ENCODE measurements around the gene MEGF8.

Gene MEGF8

DNA sequence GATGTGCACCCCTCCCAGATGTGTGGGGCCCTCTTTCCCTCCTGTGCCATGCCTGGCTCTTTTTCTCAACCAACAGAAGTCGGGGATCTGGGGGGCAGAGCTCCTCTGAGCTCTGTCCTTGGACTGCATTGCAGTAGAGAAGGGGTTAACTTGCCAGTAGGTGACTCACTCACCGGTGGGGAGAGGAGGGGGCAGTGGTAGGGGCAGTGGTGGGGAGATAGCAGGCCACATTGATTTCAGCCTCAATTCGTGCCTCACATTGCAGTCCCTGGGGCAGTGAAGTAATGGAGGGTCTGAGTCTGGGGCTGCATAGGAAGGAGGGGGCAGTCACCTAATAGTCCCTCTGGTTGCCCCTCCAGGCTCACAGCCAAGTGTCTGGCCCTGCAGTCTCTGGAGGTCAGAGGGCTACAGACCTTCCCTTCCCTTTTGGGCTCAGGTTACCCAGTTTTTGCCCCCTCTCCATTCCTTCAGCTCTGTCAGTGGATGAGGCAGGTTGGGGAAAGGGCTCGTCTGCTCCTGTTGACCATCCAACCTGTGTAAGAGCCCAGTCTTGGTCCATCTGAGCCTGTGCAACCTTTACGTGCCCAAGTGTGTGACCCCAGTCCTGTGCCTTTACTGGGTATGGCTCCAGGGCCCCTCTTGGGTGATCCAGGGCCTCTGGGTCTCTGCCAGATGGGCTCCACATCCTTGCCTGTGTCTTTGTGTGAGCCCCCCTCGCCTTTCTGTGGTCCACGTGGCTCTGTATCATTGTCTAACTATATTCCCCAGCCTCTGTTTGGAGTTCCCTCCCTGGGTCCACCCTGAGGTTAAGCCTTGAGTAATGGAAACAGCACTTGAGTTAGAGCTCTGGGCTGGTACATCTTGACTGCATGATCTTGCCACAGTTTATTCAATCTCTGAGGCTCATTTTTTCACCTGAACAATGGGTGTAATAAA, 43.3 kb upstream of the MEGF8 start:
- TF ChIP-seq TAF1 (IDR thresholded peaks at IDR 0.05; ENCODE audit: borderline replicate concordance, insufficient read depth, low read length) (no peak), POLR2AphosphoS5 (IDR thresholded peaks at IDR 0.05; ENCODE audit: low read depth, low read length) (0 out of 2 replicates have a peak, but pooled peaks have one; percentile 17)

DNA sequence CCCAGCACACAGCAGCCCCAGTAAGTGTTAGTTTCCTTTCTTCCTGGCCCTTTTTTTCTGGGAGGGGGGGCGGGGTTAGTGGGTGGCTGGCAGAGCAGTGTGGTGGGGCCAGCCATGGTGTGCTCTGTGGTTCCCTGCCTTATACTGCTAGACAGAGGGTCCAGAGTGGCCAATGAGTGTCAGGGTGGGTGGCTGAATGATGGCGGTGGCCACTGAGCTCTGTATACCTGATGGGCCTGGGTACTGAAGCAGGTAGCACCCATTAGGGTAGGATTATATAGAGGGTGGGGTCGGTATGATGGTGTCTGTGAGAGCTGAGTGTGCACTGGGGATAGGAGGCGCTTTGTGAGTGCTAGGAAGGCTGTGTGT, 42.6 kb upstream of the MEGF8 start:
- no peak for TF ChIP-seq FOXP2 (optimal IDR thresholded peaks at IDR 0.05; ENCODE audit: borderline replicate concordance, extremely low read depth, extremely low read length, insufficient read depth)
- TF ChIP-seq, protein P1, sequence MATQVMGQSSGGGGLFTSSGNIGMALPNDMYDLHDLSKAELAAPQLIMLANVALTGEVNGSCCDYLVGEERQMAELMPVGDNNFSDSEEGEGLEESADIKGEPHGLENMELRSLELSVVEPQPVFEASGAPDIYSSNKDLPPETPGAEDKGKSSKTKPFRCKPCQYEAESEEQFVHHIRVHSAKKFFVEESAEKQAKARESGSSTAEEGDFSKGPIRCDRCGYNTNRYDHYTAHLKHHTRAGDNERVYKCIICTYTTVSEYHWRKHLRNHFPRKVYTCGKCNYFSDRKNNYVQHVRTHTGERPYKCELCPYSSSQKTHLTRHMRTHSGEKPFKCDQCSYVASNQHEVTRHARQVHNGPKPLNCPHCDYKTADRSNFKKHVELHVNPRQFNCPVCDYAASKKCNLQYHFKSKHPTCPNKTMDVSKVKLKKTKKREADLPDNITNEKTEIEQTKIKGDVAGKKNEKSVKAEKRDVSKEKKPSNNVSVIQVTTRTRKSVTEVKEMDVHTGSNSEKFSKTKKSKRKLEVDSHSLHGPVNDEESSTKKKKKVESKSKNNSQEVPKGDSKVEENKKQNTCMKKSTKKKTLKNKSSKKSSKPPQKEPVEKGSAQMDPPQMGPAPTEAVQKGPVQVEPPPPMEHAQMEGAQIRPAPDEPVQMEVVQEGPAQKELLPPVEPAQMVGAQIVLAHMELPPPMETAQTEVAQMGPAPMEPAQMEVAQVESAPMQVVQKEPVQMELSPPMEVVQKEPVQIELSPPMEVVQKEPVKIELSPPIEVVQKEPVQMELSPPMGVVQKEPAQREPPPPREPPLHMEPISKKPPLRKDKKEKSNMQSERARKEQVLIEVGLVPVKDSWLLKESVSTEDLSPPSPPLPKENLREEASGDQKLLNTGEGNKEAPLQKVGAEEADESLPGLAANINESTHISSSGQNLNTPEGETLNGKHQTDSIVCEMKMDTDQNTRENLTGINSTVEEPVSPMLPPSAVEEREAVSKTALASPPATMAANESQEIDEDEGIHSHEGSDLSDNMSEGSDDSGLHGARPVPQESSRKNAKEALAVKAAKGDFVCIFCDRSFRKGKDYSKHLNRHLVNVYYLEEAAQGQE (IDR thresholded peaks at IDR 0.05; ENCODE audit: insufficient read depth in 1 of 2, low read depth in 2 of 2, low read length in 2 of 2), result no peak
- TF ChIP-seq TAF1 (IDR thresholded peaks at IDR 0.05; ENCODE audit: borderline replicate concordance, insufficient read depth, low read length), result no peak
- no peak for TF ChIP-seq SIN3A (IDR thresholded peaks at IDR 0.05; ENCODE audit: borderline replicate concordance, insufficient read depth, low read length)
- no peak for TF ChIP-seq POLR2AphosphoS5 (IDR thresholded peaks at IDR 0.05; ENCODE audit: low read depth, low read length)

DNA sequence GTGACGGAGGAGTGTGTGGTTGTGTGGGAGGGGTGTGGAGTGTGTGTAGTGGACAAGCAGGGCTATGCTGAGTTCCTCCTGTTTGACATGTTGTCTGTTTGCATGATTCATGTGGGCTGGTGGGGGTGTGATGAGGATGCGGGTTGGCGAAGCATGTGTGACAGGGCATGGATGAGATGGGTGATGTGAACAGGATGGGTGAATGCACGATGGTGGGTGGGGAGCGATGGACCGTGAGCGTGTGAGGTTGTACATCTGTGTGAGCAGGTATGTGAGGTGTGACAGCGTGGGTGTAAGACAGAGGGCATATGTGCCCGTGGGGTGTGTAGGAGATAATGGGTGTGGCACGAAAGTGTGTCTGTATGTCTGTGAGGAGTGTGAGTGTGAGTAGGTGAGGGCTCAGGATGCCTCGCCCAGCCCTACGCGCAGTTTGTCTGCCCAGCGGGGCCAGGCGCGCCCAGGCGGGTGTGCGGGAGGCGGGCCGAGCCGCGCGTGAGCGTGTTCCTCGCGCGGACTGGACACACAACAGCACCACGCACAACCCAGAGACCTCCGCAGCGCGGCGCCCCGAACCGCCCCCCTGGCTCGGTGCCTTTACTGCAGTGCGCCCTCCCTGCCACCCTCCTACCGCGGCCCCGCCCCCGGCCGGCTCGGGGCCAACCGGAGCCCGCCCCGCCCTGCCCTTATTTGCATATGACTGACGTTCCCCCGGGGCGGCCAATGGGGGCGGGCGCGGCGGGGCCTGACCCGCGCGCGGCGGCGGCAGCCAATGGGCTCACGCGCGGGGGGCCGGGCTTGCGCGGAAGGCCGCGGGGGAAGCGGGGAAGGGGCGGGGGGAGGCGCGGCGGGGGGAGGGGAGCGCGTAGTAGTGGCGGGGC, 42.0 kb upstream of the MEGF8 start:
- TF ChIP-seq FOXP2 (optimal IDR thresholded peaks at IDR 0.05; ENCODE audit: borderline replicate concordance, extremely low read depth, extremely low read length, insufficient read depth) (no peak), POLR2AphosphoS5 (IDR thresholded peaks at IDR 0.05; ENCODE audit: low read depth, low read length) (peak; percentile 53), SIN3A (IDR thresholded peaks at IDR 0.05; ENCODE audit: borderline replicate concordance, insufficient read depth, low read length) (peak; percentile 63; the same call in 1 of the 2 replicates), TAF1 (IDR thresholded peaks at IDR 0.05; ENCODE audit: borderline replicate concordance, insufficient read depth, low read length) (no peak)
- TF ChIP-seq, protein P1 (IDR thresholded peaks at IDR 0.05; ENCODE audit: insufficient read depth in 1 of 2, low read depth in 2 of 2, low read length in 2 of 2), result no peak

DNA sequence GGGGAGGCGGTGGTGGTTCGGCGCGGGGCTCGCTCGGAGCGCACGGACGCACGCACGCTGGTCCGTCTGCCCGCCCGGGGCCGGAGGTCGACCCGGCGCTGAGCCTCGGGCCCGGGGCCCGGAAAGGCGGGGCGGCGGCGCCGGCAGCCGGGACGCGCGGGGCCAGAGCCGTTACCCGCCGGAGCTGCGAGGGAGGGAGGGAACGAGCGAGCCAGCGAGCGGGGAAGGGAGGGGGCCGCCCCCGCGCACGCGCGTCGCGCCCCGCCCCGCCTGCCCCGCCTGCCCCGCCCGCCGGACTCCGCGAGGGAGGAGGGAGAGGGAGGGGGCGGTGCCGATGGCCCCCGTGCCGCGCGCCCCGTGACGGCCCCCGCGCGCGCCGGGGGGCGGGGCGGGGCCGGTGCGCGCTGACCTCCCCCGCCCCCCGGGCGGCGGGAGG, 41.4 kb upstream of the MEGF8 start:
- TF ChIP-seq TAF1 (IDR thresholded peaks at IDR 0.05; ENCODE audit: borderline replicate concordance, insufficient read depth, low read length) (no peak; the same call in 1 of the 2 replicates), POLR2AphosphoS5 (IDR thresholded peaks at IDR 0.05; ENCODE audit: low read depth, low read length) (no peak)

DNA sequence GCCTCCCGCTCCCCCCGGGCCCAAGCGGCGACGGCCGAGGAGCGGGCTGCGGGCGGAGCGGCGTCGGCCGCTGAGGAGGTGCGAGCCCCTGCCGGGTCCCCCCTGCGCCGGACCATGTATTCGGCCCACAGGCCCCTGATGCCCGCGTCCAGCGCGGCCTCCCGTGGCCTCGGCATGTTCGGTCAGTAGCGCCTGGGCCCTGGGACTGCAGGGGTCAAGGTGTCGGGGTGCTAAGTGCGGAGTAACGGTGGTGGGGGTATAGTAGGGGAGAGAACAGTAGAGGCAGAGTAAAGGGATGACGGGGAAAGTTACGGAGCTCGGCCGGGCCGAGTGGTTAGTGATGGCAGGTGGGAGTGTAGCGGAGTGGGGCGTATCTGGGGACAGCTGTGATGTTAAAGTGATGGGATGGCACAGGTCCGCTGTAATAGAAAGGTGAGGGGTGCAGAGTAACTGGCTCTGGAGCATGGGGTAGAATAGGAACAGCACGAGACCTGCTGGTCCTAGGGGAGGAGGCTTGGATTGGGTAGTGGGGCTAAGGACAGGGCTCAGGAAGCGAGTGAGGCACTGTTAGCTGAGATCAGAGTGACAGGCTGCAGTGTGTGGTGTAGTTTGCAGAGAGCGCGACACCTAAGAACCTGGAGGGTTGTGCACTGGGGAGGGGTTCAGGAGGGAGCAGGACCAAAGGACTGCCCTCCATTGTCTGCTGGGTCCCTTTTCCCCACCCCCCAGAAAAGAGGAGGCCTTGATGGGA, 40.7 kb upstream of the MEGF8 start:
- TF ChIP-seq FOXP2 (optimal IDR thresholded peaks at IDR 0.05; ENCODE audit: borderline replicate concordance, extremely low read depth, extremely low read length, insufficient read depth), result no peak
- no peak for TF ChIP-seq TAF1 (IDR thresholded peaks at IDR 0.05; ENCODE audit: borderline replicate concordance, insufficient read depth, low read length)
- TF ChIP-seq SIN3A (IDR thresholded peaks at IDR 0.05; ENCODE audit: borderline replicate concordance, insufficient read depth, low read length), result 0 out of 2 replicates have a peak, but pooled peaks have one; percentile 46

DNA sequence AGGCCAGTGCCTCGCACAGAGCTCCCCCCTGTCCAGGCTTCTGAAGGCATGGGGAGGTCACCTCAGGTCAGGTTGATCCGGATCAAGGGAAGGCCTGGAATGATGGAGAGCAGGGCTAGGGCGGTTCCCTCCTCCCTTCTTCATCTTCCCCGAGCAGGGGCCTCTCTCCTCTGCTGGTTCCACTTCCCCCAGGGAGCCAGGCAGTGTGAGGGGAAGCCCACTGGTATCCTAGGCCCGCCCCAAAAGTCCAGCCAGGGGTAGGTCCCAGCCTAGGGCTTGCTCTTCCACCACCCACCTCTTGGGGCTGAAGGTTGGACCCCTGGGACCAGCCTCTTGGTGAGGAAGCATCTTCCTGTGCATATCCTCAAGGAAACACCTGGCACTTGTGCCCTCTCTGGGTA, 39.9 kb upstream of the MEGF8 start:
- TF ChIP-seq FOXP2 (optimal IDR thresholded peaks at IDR 0.05; ENCODE audit: borderline replicate concordance, extremely low read depth, extremely low read length, insufficient read depth) (no peak), TAF1 (IDR thresholded peaks at IDR 0.05; ENCODE audit: borderline replicate concordance, insufficient read depth, low read length) (no peak), SIN3A (IDR thresholded peaks at IDR 0.05; ENCODE audit: borderline replicate concordance, insufficient read depth, low read length) (no peak), POLR2AphosphoS5 (IDR thresholded peaks at IDR 0.05; ENCODE audit: low read depth, low read length) (no peak)
- TF ChIP-seq, protein P1 (IDR thresholded peaks at IDR 0.05; ENCODE audit: insufficient read depth in 1 of 2, low read depth in 2 of 2, low read length in 2 of 2), result no peak

Measured in PFSK-1 (cell line).